Adipocyte (in vitro differentiated cells): Measurements from ENCODE around the gene GPR107.

Source experiments
- DNase-seq: peaks from one replicate; pipeline ENCODE4 v3.0.0-alpha.2; 2015; ENCODE audit warnings: low read depth
- H3K27me3 ChIP-seq: replicated peaks from 2 replicates; pipeline ENCODE4 v1.7.0; 2013; ENCODE audit warnings: mild to moderate bottlenecking, low read length, moderate library complexity; ENCODE audit not compliant: control insufficient read depth, insufficient read depth
- H3K36me3 ChIP-seq: 2 replicates; pipeline ENCODE4 v1.7.0; 2013; ENCODE audit warnings: low read length, mild to moderate bottlenecking, moderate library complexity; ENCODE audit not compliant: control insufficient read depth, insufficient read depth, severe bottlenecking
- H3K4me1 ChIP-seq: 2 replicates; pipeline ENCODE4 v1.7.0; 2013; ENCODE audit warnings: mild to moderate bottlenecking, low read length, moderate library complexity; ENCODE audit not compliant: control insufficient read depth, insufficient read depth
- H3K4me3 ChIP-seq: 2 replicates; pipeline ENCODE4 v1.7.0; 2013; ENCODE audit warnings: mild to moderate bottlenecking, low read length, moderate library complexity
- H3K9ac ChIP-seq: 2 replicates; pipeline ENCODE4 v1.7.0; 2013; ENCODE audit warnings: mild to moderate bottlenecking, low read length, moderate library complexity
- H3K9me3 ChIP-seq: 2 replicates; pipeline ENCODE4 v1.7.0; 2013; ENCODE audit warnings: mild to moderate bottlenecking, low read length, moderate library complexity; ENCODE audit not compliant: control insufficient read depth

Gene GPR107

GRCh38 chr9:130043654-130044623 lies 9.8 kb upstream of the GPR107 start:
- Histone ChIP-seq H3K9me3 (no peaks in the 10 kb centered on the region), H3K27me3 (no peaks in the 10 kb centered on the region), H3K4me3 (peak overlapping the region; percentile 89), H3K36me3 (no peaks in the 10 kb centered on the region), H3K4me1 (peaks cover 15% of the 10 kb centered on the region), H3K9ac (peak overlapping the region; percentile 89)
- DNase-seq = peak; percentile 73

GRCh38 chr9:130045725-130046450 lies 7.8 kb upstream of the GPR107 start:
- Histone ChIP-seq H3K36me3 (no peaks in the 10 kb centered on the region), H3K27me3 (no peaks in the 10 kb centered on the region), H3K9ac (no peak overlapping the region), H3K9me3 (no peaks in the 10 kb centered on the region), H3K4me3 (no peak overlapping the region), H3K4me1 (peaks cover 15% of the 10 kb centered on the region)
- DNase-seq = no peak

GRCh38 chr9:130049431-130050210 lies 4.1 kb upstream of the GPR107 start:
- Histone ChIP-seq H3K9ac (no peak overlapping the region), H3K4me3 (no peak overlapping the region), H3K27me3 (no peaks in the 10 kb centered on the region), H3K9me3 (no peaks in the 10 kb centered on the region), H3K4me1 (peaks cover 20% of the 10 kb centered on the region), H3K36me3 (no peaks in the 10 kb centered on the region)
- DNase-seq = no peak

- H3K4me3 ChIP-seq = no peak overlapping the region
- no peaks in the 10 kb centered on the region for H3K9me3 ChIP-seq
- no peak for DNase-seq
- no peak overlapping the region for H3K9ac ChIP-seq
- H3K27me3 ChIP-seq = no peaks in the 10 kb centered on the region
- H3K36me3 ChIP-seq = no peaks in the 10 kb centered on the region
- H3K4me1 ChIP-seq = peaks cover 24% of the 10 kb centered on the region
Measured at GRCh38 chr9:130050462-130050861, 3.2 kb upstream of the GPR107 start.

DNA sequence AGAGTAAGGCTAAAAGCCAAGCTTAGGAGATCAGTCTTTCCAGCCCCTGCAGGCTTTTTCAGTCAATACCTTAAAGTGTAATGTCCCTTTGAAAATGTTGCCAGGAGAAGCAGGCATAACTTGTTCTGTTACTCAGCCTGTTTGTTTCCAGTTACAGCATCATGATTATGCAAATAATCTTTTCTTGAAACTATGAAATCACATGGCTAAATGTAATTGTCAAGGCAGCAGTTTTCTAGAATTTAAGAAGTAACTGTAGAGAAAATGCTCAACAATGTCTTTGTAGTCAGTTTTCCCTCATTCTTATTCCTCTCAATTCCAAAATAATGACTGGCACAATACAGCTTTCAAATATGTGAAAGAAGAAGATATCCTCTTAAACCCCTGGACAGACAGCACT lies 1.9 kb upstream of the GPR107 start:
- Histone ChIP-seq H3K4me3 (peak overlapping the region; percentile 47), H3K36me3 (no peaks in the 10 kb centered on the region), H3K4me1 (peaks cover 24% of the 10 kb centered on the region), H3K27me3 (no peaks in the 10 kb centered on the region), H3K9me3 (no peaks in the 10 kb centered on the region), H3K9ac (no peak overlapping the region)
- no peak for DNase-seq

GRCh38 chr9:130053109-130053503 lies 600 bp upstream of the GPR107 start:
- Histone ChIP-seq H3K4me3 (peak overlapping the region; percentile 94), H3K9ac (peak overlapping the region; percentile 93), H3K27me3 (no peaks in the 10 kb centered on the region), H3K4me1 (peaks cover 24% of the 10 kb centered on the region), H3K9me3 (no peaks in the 10 kb centered on the region), H3K36me3 (no peaks in the 10 kb centered on the region)
- no peak for DNase-seq

- H3K36me3 ChIP-seq = peaks cover 5% of the 10 kb centered on the region
- peak overlapping the region; percentile 94 for H3K4me3 ChIP-seq
- H3K4me1 ChIP-seq = peaks cover 24% of the 10 kb centered on the region
- DNase-seq = peak; percentile 37
- H3K9me3 ChIP-seq = no peaks in the 10 kb centered on the region
- peak overlapping the region; percentile 93 for H3K9ac ChIP-seq
- H3K27me3 ChIP-seq = no peaks in the 10 kb centered on the region
Measured at GRCh38 chr9:130054325-130054786, 650 bp downstream of the GPR107 start.

DNA sequence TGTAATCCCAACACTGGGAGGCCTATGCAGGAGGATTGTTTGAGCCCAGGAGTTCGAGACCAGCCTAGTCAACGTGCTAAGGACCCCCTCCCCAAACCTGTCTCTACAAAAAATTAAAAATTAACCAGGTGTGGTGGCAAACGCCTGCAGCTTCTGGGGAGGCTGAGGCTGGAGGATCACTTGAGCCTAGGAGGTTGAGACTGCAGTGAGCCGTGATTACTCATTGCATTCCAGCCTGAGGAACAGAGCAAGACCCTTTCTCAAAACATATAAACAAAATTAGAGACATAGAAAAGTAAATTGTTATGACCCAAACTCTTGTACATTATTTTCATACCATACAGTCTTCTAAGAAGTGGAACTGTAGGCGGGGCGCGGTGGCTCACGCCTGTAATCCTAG lies 1.1 kb downstream of the GPR107 start:
- no peaks in the 10 kb centered on the region for H3K9me3 ChIP-seq
- peaks cover 5% of the 10 kb centered on the region for H3K36me3 ChIP-seq
- no peaks in the 10 kb centered on the region for H3K27me3 ChIP-seq
- peaks cover 24% of the 10 kb centered on the region for H3K4me1 ChIP-seq
- no peak for DNase-seq
- peak overlapping the region; percentile 93 for H3K9ac ChIP-seq
- peak overlapping the region; percentile 94 for H3K4me3 ChIP-seq

DNA sequence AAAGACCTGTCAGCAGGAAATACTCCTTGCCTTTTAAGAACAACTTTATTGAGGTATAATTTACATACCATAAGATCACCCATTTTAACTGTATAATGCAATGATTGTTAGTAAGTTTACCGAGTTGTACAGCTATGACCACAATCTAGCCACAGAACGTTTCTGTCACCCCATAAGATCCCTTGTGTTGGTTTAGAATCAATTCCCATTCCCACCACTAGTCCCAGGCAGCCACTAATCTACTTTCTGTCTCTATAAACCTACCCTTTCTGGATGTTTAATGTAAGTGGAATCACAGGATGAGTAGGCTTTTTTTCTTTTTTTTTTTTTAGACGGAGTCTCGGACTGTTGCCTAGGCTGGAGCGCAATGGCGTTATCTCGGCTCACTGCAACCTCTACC lies 4.4 kb downstream of the GPR107 start:
- Histone ChIP-seq H3K36me3 (peaks cover 5% of the 10 kb centered on the region), H3K4me3 (no peak overlapping the region), H3K9me3 (no peaks in the 10 kb centered on the region), H3K9ac (no peak overlapping the region), H3K4me1 (peaks cover 7% of the 10 kb centered on the region), H3K27me3 (no peaks in the 10 kb centered on the region)
- no peak for DNase-seq

DNA sequence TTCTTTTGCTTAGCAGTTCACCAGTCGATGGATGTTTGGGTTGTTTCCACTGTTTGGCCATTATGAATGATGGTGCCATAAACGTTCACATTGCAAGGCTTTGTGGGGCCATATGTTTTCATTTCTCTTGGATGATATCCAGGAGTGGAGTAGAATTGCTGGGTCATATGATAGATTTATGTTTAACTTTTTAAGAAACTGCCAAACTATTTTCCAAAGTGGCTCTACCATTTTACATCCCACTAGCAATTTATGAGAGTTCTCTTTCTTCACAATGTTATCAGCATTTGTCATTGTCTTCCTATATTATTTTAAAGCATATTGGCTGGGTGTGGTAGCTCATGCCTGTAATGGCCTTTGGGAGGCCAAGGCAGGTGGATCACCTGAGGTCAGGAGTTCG lies 5.2 kb downstream of the GPR107 start:
- Histone ChIP-seq H3K4me1 (peaks cover 5% of the 10 kb centered on the region), H3K27me3 (no peaks in the 10 kb centered on the region), H3K4me3 (no peak overlapping the region), H3K9me3 (no peaks in the 10 kb centered on the region), H3K9ac (no peak overlapping the region), H3K36me3 (peaks cover 5% of the 10 kb centered on the region)
- DNase-seq = no peak

- H3K9ac ChIP-seq = no peak overlapping the region
- no peak for DNase-seq
- H3K36me3 ChIP-seq = peaks cover 5% of the 10 kb centered on the region
Measured at GRCh38 chr9:130060296-130060695, 6.6 kb downstream of the GPR107 start.

More at GRCh38 chr9:130060296-130060695, 6.6 kb downstream of the GPR107 start:
- H3K27me3 ChIP-seq = no peaks in the 10 kb centered on the region
- no peaks in the 10 kb centered on the region for H3K4me1 ChIP-seq
- no peak overlapping the region for H3K4me3 ChIP-seq
- no peaks in the 10 kb centered on the region for H3K9me3 ChIP-seq
